SK-N-SH (cell line): ENCODE data around the gene B3GALT6. TPM values are rescaled to one million over a fixed set of nuclear protein-coding genes. Genes with fewer than 3 reads are reported as not detected.

Experiments
- CTCF ChIA-PET: fragments of 300-600, 350-600 bp; formaldehyde crosslinking; extraction: SDS; loops from one replicate; lab custom pipeline; 2021; lab: Yijun Ruan, JAX
- POLR2A ChIA-PET: fragments of 350-600 bp; sonication (Branson Sonifier 250); formaldehyde crosslinking; extraction: SDS; loops from one replicate; lab custom pipeline; 2020; ENCODE audit warnings: antibody characterized with exemption, inconsistent platforms; lab: Yijun Ruan, JAX
- DNase-seq: peaks from one replicate; pipeline ENCODE4 v3.0.0; 2012
- H2AFZ ChIP-seq: fragments of 200-600 bp; sonication (generic); 2 replicates; pipeline ENCODE4 v1.8.1; 2016; ENCODE audit warnings: antibody characterized with exemption, mild to moderate bottlenecking, low read depth
- H3F3A ChIP-seq: fragments of 200-600 bp; sonication (generic); replicated peaks from 2 replicates; pipeline ENCODE3; 2016; ENCODE audit warnings: antibody characterized with exemption, mild to moderate bottlenecking; ENCODE audit not compliant: insufficient read depth
- H3K27ac ChIP-seq, 2 experiments: fragments of 200-500 bp in 1 of 2; fragments of 200-600 bp in 1 of 2; sonication (Bioruptor generic) in 1 of 2; sonication (generic), shearing (Covaris generic) in 1 of 2; 2 replicates each; pipeline versions ENCODE4 v1.5.1 to v1.6.1; 2014 to 2016; ENCODE audit warnings: low read depth in 2 of 2, inconsistent platforms in 1 of 2, low read length in 1 of 2, mild to moderate bottlenecking in 1 of 2, mixed read lengths in 1 of 2
- H3K27me3 ChIP-seq: fragments of 200-600 bp; sonication (generic), shearing (Covaris generic); 2 replicates; pipeline ENCODE4 v1.6.1; 2016; ENCODE audit warnings: mixed run types; ENCODE audit not compliant: insufficient read depth
- H3K36me3 ChIP-seq, 2 experiments: fragments of 200-500 bp in 1 of 2; fragments of 200-600 bp in 1 of 2; sonication (Bioruptor generic) in 1 of 2; sonication (generic) in 1 of 2; replicated peaks in 1 of 2; 2 replicates each; pipeline versions ENCODE3 to v1.5.1; 2014 to 2016; ENCODE audit warnings: low read length in 1 of 2, mild to moderate bottlenecking in 1 of 2; ENCODE audit not compliant: insufficient read depth in 2 of 2, control insufficient read depth in 1 of 2
- H3K4me1 ChIP-seq, 2 experiments: fragments of 200-500 bp in 1 of 2; fragments of 200-600 bp in 1 of 2; sonication (Bioruptor generic) in 1 of 2; sonication (generic), shearing (Covaris generic) in 1 of 2; 2 replicates each; pipeline versions ENCODE4 v1.5.1 to v1.6.1; 2014 to 2016; ENCODE audit warnings: low read depth in 1 of 2, low read length in 1 of 2, mixed run types in 1 of 2; ENCODE audit not compliant: insufficient read depth in 2 of 2, control insufficient read depth in 1 of 2
- H3K4me2 ChIP-seq: fragments of 200-600 bp; sonication (generic), shearing (Covaris generic); 2 replicates; pipeline ENCODE4 v1.6.1; 2017; ENCODE audit warnings: mixed run types
- H3K4me3 ChIP-seq, 2 experiments: fragments of 200-500 bp in 1 of 2; fragments of 200-600 bp in 1 of 2; sonication (Bioruptor generic) in 1 of 2; sonication (generic), shearing (Covaris generic) in 1 of 2; 2 replicates each; pipeline versions ENCODE4 v1.5.1 to v1.8.1; 2014 to 2016; ENCODE audit warnings: low read depth in 2 of 2, inconsistent platforms in 1 of 2, low read length in 1 of 2, mild to moderate bottlenecking in 1 of 2, mixed read lengths in 1 of 2, moderate library complexity in 1 of 2
- H3K79me2 ChIP-seq: fragments of 200-600 bp; sonication (generic); 2 replicates; pipeline ENCODE4 v1.8.1; 2017; ENCODE audit warnings: mild to moderate bottlenecking; ENCODE audit not compliant: insufficient read depth
- H3K9ac ChIP-seq: fragments of 200-600 bp; sonication (generic); 2 replicates; pipeline ENCODE4 v1.6.1; 2017; ENCODE audit warnings: mixed run types
- H3K9me2 ChIP-seq: fragments of 200-600 bp; sonication (generic); 2 replicates; pipeline ENCODE4 v1.6.1; 2017; ENCODE audit warnings: mixed run types
- H3K9me3 ChIP-seq: fragments of 200-600 bp; sonication (generic); 2 replicates; pipeline ENCODE4 v1.6.1; 2017; ENCODE audit warnings: mixed run types, mild to moderate bottlenecking, moderate library complexity
- H4K20me1 ChIP-seq: fragments of 200-600 bp; sonication (generic); 2 replicates; pipeline ENCODE4 v1.6.1; 2017; ENCODE audit warnings: mild to moderate bottlenecking, mixed run types; ENCODE audit not compliant: insufficient read depth
- CHD2 ChIP-seq: fragments of 150-350 bp; IDR thresholded peaks from 2 replicates; pipeline ENCODE4 v1.6.1; 2018; ENCODE audit warnings: low read length; ENCODE audit not compliant: partially characterized antibody
- ELF1 ChIP-seq: IDR thresholded peaks from 2 replicates; pipeline ENCODE4 v1.4.0; 2012
- FOXJ3 ChIP-seq: sonication (generic); formaldehyde crosslinking; IDR thresholded peaks from 2 replicates; pipeline ENCODE4 v1.5.1; 2020; ENCODE audit warnings: mild to moderate bottlenecking, missing genetic modification reagents
- FOXM1 ChIP-seq: IDR thresholded peaks from 2 replicates; pipeline ENCODE4 v1.4.0; 2012; ENCODE audit warnings: low read depth, mild to moderate bottlenecking
- GABPA ChIP-seq: IDR thresholded peaks from 2 replicates; pipeline ENCODE4 v1.4.0; 2012; ENCODE audit warnings: low read depth, mild to moderate bottlenecking
- GATA2 ChIP-seq: sonication (generic); formaldehyde crosslinking; IDR thresholded peaks from 2 replicates; pipeline ENCODE4 v1.5.0; 2020; ENCODE audit warnings: mild to moderate bottlenecking, missing genetic modification reagents
- JUND ChIP-seq: IDR thresholded peaks from 2 replicates; pipeline ENCODE4 v1.4.0; 2012
- MEF2A ChIP-seq: IDR thresholded peaks from 2 replicates; pipeline ENCODE4 v1.4.0; 2012; ENCODE audit warnings: low read depth, borderline replicate concordance
- MXI1 ChIP-seq: IDR thresholded peaks from 2 replicates; pipeline ENCODE4 v1.6.1; 2012; ENCODE audit warnings: mild to moderate bottlenecking, low read depth, low read length, improper control_type of control experiment
- NRF1 ChIP-seq: IDR thresholded peaks from 2 replicates; pipeline ENCODE4 v1.6.1; 2012; ENCODE audit warnings: low read depth, mild to moderate bottlenecking, low read length
- POLR2AphosphoS5 ChIP-seq: IDR thresholded peaks from 2 replicates; pipeline ENCODE4 v1.6.1; 2012; ENCODE audit warnings: low read depth, low read length
- RCOR1 ChIP-seq: fragments of 150-350 bp; IDR thresholded peaks from 2 replicates; pipeline ENCODE4 v1.6.1; 2017; ENCODE audit warnings: antibody characterized with exemption, low read length
- RXRA ChIP-seq: IDR thresholded peaks from 2 replicates; pipeline ENCODE4 v1.4.0; 2012; ENCODE audit warnings: low read depth, mild to moderate bottlenecking, borderline replicate concordance
- SMC3 ChIP-seq: IDR thresholded peaks from 2 replicates; pipeline ENCODE4 v1.6.1; 2012; ENCODE audit warnings: low read depth, low read length, improper control_type of control experiment
- TAF1 ChIP-seq: IDR thresholded peaks from 2 replicates; pipeline ENCODE4 v1.6.1; 2012; ENCODE audit warnings: low read depth, mild to moderate bottlenecking, low read length, moderate library complexity, borderline replicate concordance
- YY1 ChIP-seq: IDR thresholded peaks from 2 replicates; pipeline ENCODE4 v1.4.0; 2012; ENCODE audit warnings: low read depth, mild to moderate bottlenecking
- WGBS: methylation state at CpG from one replicate; pipeline ENCODE4 v1.1.6; 2017; ENCODE audit warnings: low lambda C conversion rate; 5-methylcytosine and 5-hydroxymethylcytosine counted together
- polyA plus RNA-seq, 3 experiments: library from polyadenylated mRNA; depleted of rRNA; stranded (reverse); fragments of >200 nt; gene quantifications; 2 replicates each; pipeline ENCODE4 v1.2.3, GENCODE V29; 2012
- TF ChIP-seq, protein P1 (sequence below): fragments of 200-600 bp; sonication (generic); IDR thresholded peaks from 2 replicates; pipeline ENCODE4 v1.6.1; 2017; ENCODE audit warnings: antibody characterized with exemption, mild to moderate bottlenecking, moderate library complexity
- TF ChIP-seq, protein P2 (sequence below): IDR thresholded peaks from 2 replicates; pipeline ENCODE4 v1.6.1; 2012; ENCODE audit warnings: mild to moderate bottlenecking, low read depth, low read length, moderate library complexity
- TF ChIP-seq, protein P3 (sequence below): fragments of 150-350 bp; IDR thresholded peaks from 2 replicates; pipeline ENCODE4 v1.6.1; 2016; ENCODE audit warnings: mild to moderate bottlenecking, low read depth, low read length
- TF ChIP-seq, protein P4 (sequence below): fragments of 150-350 bp; IDR thresholded peaks from 2 replicates; pipeline ENCODE4 v1.6.1; 2017; ENCODE audit warnings: antibody characterized with exemption, low read length, low read depth, borderline replicate concordance

B3GALT6 gene
- polyA plus RNA-seq, 1 of the 3 experiments (the other 2 are of a cell fraction) = 38.8 TPM

- ChIA-PET POLR2A (no interaction called here), CTCF (no interaction called here)
- Histone ChIP-seq H3K27me3 (no peaks in the 10 kb centered on the region; the same call in 1 of the 2 replicates), H3K4me2 (no peak overlapping the region), H3K9me2 (no peaks in the 10 kb centered on the region), H3K36me3 (no peaks in the 10 kb centered on the region), H3K9ac (no peak overlapping the region), H3K4me1 (no peaks in the 10 kb centered on the region), H3K79me2 (no peaks in the 10 kb centered on the region), H3K4me3 (no peak overlapping the region), H3F3A (no peaks in the 10 kb centered on the region), H4K20me1 (no peaks in the 10 kb centered on the region), H2AFZ (no peak overlapping the region), H3K9me3 (no peaks in the 10 kb centered on the region), H3K27ac (no peak overlapping the region)
- no peak for DNase-seq
- WGBS = 57% methylated on average over 5 of the region's 5 CpGs
- no peak for TF ChIP-seq MEF2A
- TF ChIP-seq ELF1 = no peak
- no peak for TF ChIP-seq FOXM1
- TF ChIP-seq SMC3 = no peak
- TF ChIP-seq NRF1 = no peak
- TF ChIP-seq GATA2 (CRISPR knock-in tag) = no peak
- TF ChIP-seq, protein P1, sequence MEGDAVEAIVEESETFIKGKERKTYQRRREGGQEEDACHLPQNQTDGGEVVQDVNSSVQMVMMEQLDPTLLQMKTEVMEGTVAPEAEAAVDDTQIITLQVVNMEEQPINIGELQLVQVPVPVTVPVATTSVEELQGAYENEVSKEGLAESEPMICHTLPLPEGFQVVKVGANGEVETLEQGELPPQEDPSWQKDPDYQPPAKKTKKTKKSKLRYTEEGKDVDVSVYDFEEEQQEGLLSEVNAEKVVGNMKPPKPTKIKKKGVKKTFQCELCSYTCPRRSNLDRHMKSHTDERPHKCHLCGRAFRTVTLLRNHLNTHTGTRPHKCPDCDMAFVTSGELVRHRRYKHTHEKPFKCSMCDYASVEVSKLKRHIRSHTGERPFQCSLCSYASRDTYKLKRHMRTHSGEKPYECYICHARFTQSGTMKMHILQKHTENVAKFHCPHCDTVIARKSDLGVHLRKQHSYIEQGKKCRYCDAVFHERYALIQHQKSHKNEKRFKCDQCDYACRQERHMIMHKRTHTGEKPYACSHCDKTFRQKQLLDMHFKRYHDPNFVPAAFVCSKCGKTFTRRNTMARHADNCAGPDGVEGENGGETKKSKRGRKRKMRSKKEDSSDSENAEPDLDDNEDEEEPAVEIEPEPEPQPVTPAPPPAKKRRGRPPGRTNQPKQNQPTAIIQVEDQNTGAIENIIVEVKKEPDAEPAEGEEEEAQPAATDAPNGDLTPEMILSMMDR = no peak
- no peak for TF ChIP-seq RCOR1
- TF ChIP-seq, protein P2, sequence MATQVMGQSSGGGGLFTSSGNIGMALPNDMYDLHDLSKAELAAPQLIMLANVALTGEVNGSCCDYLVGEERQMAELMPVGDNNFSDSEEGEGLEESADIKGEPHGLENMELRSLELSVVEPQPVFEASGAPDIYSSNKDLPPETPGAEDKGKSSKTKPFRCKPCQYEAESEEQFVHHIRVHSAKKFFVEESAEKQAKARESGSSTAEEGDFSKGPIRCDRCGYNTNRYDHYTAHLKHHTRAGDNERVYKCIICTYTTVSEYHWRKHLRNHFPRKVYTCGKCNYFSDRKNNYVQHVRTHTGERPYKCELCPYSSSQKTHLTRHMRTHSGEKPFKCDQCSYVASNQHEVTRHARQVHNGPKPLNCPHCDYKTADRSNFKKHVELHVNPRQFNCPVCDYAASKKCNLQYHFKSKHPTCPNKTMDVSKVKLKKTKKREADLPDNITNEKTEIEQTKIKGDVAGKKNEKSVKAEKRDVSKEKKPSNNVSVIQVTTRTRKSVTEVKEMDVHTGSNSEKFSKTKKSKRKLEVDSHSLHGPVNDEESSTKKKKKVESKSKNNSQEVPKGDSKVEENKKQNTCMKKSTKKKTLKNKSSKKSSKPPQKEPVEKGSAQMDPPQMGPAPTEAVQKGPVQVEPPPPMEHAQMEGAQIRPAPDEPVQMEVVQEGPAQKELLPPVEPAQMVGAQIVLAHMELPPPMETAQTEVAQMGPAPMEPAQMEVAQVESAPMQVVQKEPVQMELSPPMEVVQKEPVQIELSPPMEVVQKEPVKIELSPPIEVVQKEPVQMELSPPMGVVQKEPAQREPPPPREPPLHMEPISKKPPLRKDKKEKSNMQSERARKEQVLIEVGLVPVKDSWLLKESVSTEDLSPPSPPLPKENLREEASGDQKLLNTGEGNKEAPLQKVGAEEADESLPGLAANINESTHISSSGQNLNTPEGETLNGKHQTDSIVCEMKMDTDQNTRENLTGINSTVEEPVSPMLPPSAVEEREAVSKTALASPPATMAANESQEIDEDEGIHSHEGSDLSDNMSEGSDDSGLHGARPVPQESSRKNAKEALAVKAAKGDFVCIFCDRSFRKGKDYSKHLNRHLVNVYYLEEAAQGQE = no peak
- TF ChIP-seq CHD2 = no peak
Measured at GRCh38 chr1:1189111-1189510, 42.9 kb upstream of the B3GALT6 start.

GRCh38 chr1:1191734-1192133 lies 40.3 kb upstream of the B3GALT6 start:
- POLR2A ChIA-PET = no interaction called here

More at GRCh38 chr1:1191734-1192133, 40.3 kb upstream of the B3GALT6 start:
- Histone ChIP-seq H3K79me2 (no peaks in the 10 kb centered on the region), H3K9me2 (no peaks in the 10 kb centered on the region), H3K4me1 (no peaks in the 10 kb centered on the region), H3K27ac (no peak overlapping the region), H3K4me3 (no peak overlapping the region), H3K36me3 (no peaks in the 10 kb centered on the region), H4K20me1 (no peaks in the 10 kb centered on the region), H3F3A (no peaks in the 10 kb centered on the region), H3K9me3 (no peaks in the 10 kb centered on the region), H2AFZ (no peak overlapping the region), H3K9ac (no peak overlapping the region), H3K27me3 (no peaks in the 10 kb centered on the region; the same call in 1 of the 2 replicates), H3K4me2 (no peak overlapping the region)
- 57% methylated on average over 6 of the region's 11 CpGs for WGBS
- CTCF ChIA-PET = interaction anchor here (1.7 kb wide), 1 partner anchor 69 kb away, joined by 4 read pairs; no protein-coding TSS in a partner anchor
- DNase-seq = no peak
- TF ChIP-seq MXI1 = no peak
- TF ChIP-seq, protein P3, sequence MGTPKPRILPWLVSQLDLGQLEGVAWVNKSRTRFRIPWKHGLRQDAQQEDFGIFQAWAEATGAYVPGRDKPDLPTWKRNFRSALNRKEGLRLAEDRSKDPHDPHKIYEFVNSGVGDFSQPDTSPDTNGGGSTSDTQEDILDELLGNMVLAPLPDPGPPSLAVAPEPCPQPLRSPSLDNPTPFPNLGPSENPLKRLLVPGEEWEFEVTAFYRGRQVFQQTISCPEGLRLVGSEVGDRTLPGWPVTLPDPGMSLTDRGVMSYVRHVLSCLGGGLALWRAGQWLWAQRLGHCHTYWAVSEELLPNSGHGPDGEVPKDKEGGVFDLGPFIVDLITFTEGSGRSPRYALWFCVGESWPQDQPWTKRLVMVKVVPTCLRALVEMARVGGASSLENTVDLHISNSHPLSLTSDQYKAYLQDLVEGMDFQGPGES = no peak
- no peak for TF ChIP-seq ELF1
- TF ChIP-seq YY1 = no peak
- no peak for TF ChIP-seq FOXM1
- TF ChIP-seq, protein P4, sequence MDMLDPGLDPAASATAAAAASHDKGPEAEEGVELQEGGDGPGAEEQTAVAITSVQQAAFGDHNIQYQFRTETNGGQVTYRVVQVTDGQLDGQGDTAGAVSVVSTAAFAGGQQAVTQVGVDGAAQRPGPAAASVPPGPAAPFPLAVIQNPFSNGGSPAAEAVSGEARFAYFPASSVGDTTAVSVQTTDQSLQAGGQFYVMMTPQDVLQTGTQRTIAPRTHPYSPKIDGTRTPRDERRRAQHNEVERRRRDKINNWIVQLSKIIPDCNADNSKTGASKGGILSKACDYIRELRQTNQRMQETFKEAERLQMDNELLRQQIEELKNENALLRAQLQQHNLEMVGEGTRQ = no peak
- no peak for TF ChIP-seq RXRA
- no peak for TF ChIP-seq GABPA
- TF ChIP-seq SMC3 = no peak
- no peak for TF ChIP-seq FOXJ3 (CRISPR knock-in tag)
- TF ChIP-seq RCOR1 = no peak
- no peak for TF ChIP-seq TAF1
- no peak for TF ChIP-seq POLR2AphosphoS5
- TF ChIP-seq JUND = no peak
